ENCODE data around the gene APBA2. TPM values are rescaled to one million over a fixed set of nuclear protein-coding genes. Genes with fewer than 3 reads are reported as not detected.

APBA2 gene
- total RNA-seq, 1 experiment from 2014 or later = not detected

- ChIA-PET CTCF (interaction anchor here (0.7 kb wide), 1 partner anchor 84 kb away, joined by 3 read pairs; no protein-coding TSS in a partner anchor), POLR2A (no interaction called here)
- no TSS peak for BruUV-seq (replicated peaks)
Measured at GRCh38 chr15:29064290-29064689, 178.5 kb downstream of the APBA2 start.

GRCh38 chr15:29064731-29065130 lies 179.0 kb downstream of the APBA2 start:
- BruUV-seq (replicated peaks) = no TSS peak
- Histone ChIP-seq H3K9me3 (no peaks in the 10 kb centered on the region), H3K36me3 (ENCODE audit: control insufficient read depth, insufficient read depth, low read length) (no peaks in the 10 kb centered on the region), H3K27me3 (replicated peaks; ENCODE audit: control insufficient read depth, insufficient read depth, low read length) (no peaks in the 10 kb centered on the region; the same call in 1 of the 2 replicates), H3K4me3 (ENCODE audit: low read depth, low read length) (no peak overlapping the region), H3K4me1 (no peaks in the 10 kb centered on the region)
- DNase-seq = no peak
- H3K4me1 Mint-ChIP-seq (ENCODE audit: low read depth, unreplicated experiment) = no peaks in the 10 kb centered on the region
- peaks cover 5% of the 10 kb centered on the region for H3K9me3 Mint-ChIP-seq (ENCODE audit: unreplicated experiment)
- H3K36me3 Mint-ChIP-seq (ENCODE audit: insufficient read depth, unreplicated experiment) = no peaks in the 10 kb centered on the region
- peaks cover 5% of the 10 kb centered on the region for H3K27me3 Mint-ChIP-seq (ENCODE audit: insufficient read depth, unreplicated experiment)
- TF ChIP-seq, protein P1, sequence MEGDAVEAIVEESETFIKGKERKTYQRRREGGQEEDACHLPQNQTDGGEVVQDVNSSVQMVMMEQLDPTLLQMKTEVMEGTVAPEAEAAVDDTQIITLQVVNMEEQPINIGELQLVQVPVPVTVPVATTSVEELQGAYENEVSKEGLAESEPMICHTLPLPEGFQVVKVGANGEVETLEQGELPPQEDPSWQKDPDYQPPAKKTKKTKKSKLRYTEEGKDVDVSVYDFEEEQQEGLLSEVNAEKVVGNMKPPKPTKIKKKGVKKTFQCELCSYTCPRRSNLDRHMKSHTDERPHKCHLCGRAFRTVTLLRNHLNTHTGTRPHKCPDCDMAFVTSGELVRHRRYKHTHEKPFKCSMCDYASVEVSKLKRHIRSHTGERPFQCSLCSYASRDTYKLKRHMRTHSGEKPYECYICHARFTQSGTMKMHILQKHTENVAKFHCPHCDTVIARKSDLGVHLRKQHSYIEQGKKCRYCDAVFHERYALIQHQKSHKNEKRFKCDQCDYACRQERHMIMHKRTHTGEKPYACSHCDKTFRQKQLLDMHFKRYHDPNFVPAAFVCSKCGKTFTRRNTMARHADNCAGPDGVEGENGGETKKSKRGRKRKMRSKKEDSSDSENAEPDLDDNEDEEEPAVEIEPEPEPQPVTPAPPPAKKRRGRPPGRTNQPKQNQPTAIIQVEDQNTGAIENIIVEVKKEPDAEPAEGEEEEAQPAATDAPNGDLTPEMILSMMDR (IDR thresholded peaks at IDR 0.05; ENCODE audit: insufficient read depth in 1 of 2, low read depth in 1 of 2, low read length in 1 of 2, severe bottlenecking in 1 of 2, unreplicated experiment in 1 of 2) = no peak
- ChIA-PET CTCF (interaction anchor here (0.7 kb wide), 1 partner anchor 85 kb away, joined by 3 read pairs; no protein-coding TSS in a partner anchor), POLR2A (no interaction called here)
- H3K27ac Mint-ChIP-seq (ENCODE audit: unreplicated experiment) = no peak overlapping the region
- intact Hi-C loops (cut with micrococcal nuclease; ENCODE audit: unreplicated experiment) = no loop called here
- H3K4me3 Mint-ChIP-seq (ENCODE audit: unreplicated experiment) = no peak overlapping the region

More at GRCh38 chr15:29064290-29064689, 178.5 kb downstream of the APBA2 start:
- no peaks in the 10 kb centered on the region; the same call in 1 of the 2 replicates for H3K27me3 ChIP-seq (replicated peaks; ENCODE audit: control insufficient read depth, insufficient read depth, low read length)
- H3K4me1 ChIP-seq = no peaks in the 10 kb centered on the region
- no peak overlapping the region for H3K4me3 ChIP-seq (ENCODE audit: low read depth, low read length)
- no peaks in the 10 kb centered on the region for H3K9me3 ChIP-seq
- intact Hi-C loops (cut with micrococcal nuclease; ENCODE audit: unreplicated experiment) = no loop called here
- Mint-ChIP-seq H3K27ac (ENCODE audit: unreplicated experiment) (no peak overlapping the region), H3K4me1 (ENCODE audit: low read depth, unreplicated experiment) (no peaks in the 10 kb centered on the region), H3K9me3 (ENCODE audit: unreplicated experiment) (peaks cover under 1% of the 10 kb centered on the region), H3K36me3 (ENCODE audit: insufficient read depth, unreplicated experiment) (no peaks in the 10 kb centered on the region), H3K4me3 (ENCODE audit: unreplicated experiment) (no peak overlapping the region), H3K27me3 (ENCODE audit: insufficient read depth, unreplicated experiment) (peaks cover 4% of the 10 kb centered on the region)
- DNase-seq = no peak
- no peaks in the 10 kb centered on the region for H3K36me3 ChIP-seq (ENCODE audit: control insufficient read depth, insufficient read depth, low read length)
- TF ChIP-seq, protein P1 (IDR thresholded peaks at IDR 0.05; ENCODE audit: insufficient read depth in 1 of 2, low read depth in 1 of 2, low read length in 1 of 2, severe bottlenecking in 1 of 2, unreplicated experiment in 1 of 2) = no peak

DNA sequence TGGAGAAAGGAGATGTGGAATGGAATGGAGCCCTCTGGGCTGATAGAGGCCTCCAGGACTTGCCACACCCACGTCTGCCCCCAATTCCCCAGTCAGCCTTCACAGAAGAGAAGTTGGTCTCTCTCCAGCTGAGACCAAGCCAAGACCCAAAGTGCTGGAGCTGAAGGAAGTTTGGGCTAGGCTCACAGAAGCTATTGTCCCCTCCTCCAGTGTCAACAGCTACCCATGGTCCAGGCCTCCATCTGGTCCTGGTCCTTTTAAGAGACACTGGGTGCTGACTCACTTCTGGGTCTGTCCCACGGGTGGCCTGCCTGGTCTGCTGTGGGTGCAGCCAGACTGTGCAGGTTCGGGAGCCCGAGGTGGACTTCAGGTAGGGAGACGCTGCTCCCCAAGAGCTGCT lies 179.8 kb downstream of the APBA2 start:
- H3K4me3 ChIP-seq (ENCODE audit: low read depth, low read length) = no peak overlapping the region
- H3K27me3 ChIP-seq (replicated peaks; ENCODE audit: control insufficient read depth, insufficient read depth, low read length) = no peaks in the 10 kb centered on the region
- TF ChIP-seq, protein P1 (IDR thresholded peaks at IDR 0.05; ENCODE audit: insufficient read depth in 1 of 2, low read depth in 1 of 2, low read length in 1 of 2, severe bottlenecking in 1 of 2, unreplicated experiment in 1 of 2) = no peak
- DNase-seq = no peak
- Mint-ChIP-seq H3K4me1 (ENCODE audit: low read depth, unreplicated experiment) (no peaks in the 10 kb centered on the region), H3K36me3 (ENCODE audit: insufficient read depth, unreplicated experiment) (no peaks in the 10 kb centered on the region), H3K27ac (ENCODE audit: unreplicated experiment) (no peak overlapping the region), H3K4me3 (ENCODE audit: unreplicated experiment) (no peak overlapping the region), H3K9me3 (ENCODE audit: unreplicated experiment) (peaks cover 8% of the 10 kb centered on the region), H3K27me3 (ENCODE audit: insufficient read depth, unreplicated experiment) (peaks cover 3% of the 10 kb centered on the region)
- H3K36me3 ChIP-seq (ENCODE audit: control insufficient read depth, insufficient read depth, low read length) = no peaks in the 10 kb centered on the region
- POLR2A ChIA-PET = no interaction called here
- H3K4me1 ChIP-seq = no peaks in the 10 kb centered on the region
- no TSS peak for BruUV-seq (replicated peaks)
- intact Hi-C loops (cut with micrococcal nuclease; ENCODE audit: unreplicated experiment) = no loop called here
- CTCF ChIA-PET = no interaction called here
- no peaks in the 10 kb centered on the region for H3K9me3 ChIP-seq
